C4-2B (cell line): Measurements from ENCODE around the gene PPP6C.
"Not testable (repeated sequence)": the region's sequence is repeated elsewhere in the genome, so short reads cannot be mapped to it uniquely, and the experiment has no call there.

Experiments used
- H3K27ac ChIP-seq: fragments of 450-650 bp; 2 replicates; pipeline ENCODE4 v1.5.1; 2017
- CTCF ChIP-seq: fragments of 450-650 bp; conservative IDR thresholded peaks from 2 replicates; pipeline ENCODE4 v1.5.1; 2017; ENCODE audit warnings: mild to moderate bottlenecking
- ZFX ChIP-seq: fragments of 450-650 bp; IDR thresholded peaks from 2 replicates; pipeline ENCODE4 v1.6.1; 2017

PPP6C gene

DNA sequence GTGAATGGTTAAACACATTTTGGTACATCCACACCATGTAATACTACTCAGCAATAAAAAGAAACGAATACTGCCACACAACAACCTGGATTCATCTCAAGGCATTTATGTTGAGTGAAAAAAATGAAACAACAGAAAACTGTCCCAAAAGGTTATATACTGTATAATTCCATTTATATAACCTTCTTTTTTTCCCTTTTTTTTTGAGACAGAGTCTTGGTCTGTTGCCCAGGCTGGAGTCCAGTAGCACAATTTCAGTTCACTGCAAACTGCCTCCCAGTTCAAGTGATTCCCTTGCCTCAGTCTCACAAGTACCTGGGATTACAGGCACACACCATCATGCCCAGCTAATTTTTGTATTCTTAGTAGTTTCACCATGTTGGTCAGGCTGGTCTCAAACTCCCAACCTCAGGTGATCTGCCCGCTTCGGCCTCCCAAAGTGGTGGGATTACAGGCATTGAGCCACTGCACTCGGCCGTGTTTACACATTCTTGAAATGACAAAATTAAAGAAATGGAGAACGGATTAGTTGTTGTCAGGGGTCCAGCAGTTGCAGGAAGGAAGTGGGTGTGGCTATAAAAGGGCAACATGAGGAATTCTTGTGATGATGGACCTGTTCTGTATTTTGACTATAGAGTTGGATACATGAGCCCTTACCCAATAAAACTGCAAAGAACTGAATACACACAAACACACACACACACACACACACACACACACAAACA lies 17.4 kb downstream of the PPP6C start:
- H3K27ac ChIP-seq: no peak overlapping the region

DNA sequence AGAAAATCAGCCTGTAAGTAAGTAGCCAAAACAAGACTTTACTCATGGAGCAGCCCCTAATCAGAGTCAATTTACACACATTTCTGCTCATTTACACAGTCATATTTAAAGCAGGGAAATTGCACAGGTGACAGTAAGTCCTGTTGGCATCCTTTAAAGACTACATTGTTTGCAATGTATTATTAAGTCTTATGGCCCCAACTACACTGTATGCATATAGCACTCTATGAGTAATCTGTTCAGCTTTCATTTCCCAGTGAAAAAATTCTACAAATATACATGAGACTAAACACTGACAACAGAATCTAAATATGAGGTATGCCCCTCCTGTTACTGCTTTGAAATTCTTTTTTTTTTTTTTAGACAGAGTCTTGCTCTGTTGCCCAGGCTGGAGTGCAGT lies 19.7 kb downstream of the PPP6C start:
- H3K27ac ChIP-seq: no peak overlapping the region

More for the DNA sequence above, 17.4 kb downstream of the PPP6C start:
- TF ChIP-seq ZFX (no peak), CTCF (no peak)

GRCh38 chr9:125166762-125167161 lies 22.8 kb downstream of the PPP6C start:
- TF ChIP-seq ZFX (no peak), CTCF (no peak)
- no peak overlapping the region for H3K27ac ChIP-seq

More for the DNA sequence above, 19.7 kb downstream of the PPP6C start:
- TF ChIP-seq ZFX (no peak), CTCF (no peak)

GRCh38 chr9:125162891-125163290 lies 26.7 kb downstream of the PPP6C start:
- not testable (repeated sequence) for H3K27ac ChIP-seq

DNA sequence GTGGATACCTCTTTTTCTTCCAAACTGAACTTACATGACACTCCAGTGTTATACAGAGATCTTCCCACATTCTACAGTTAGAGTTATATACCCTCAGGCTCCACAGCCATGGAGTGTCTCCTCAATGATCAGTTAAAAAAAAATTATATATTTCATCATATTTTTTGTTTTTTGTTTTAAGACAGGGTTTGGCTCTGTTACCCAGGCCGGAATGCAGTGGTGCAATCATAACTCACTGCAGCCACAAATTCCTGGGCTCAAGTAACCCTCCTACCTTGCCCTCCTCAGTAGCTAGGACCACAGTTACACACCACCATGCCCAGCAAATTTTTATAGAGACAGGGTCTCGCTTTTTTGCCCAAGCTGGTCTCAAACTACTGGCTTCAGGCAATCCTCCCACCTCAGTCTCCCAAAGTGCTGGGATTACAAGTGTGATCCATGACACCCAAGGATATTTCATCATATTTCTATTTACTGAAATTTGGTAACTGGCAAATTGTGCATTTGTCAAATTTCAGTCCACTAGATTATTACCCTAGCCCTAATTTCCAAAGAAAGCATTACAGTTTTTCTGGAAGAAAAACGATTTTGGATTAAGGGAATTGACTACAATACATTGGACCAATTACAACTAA lies 28.2 kb downstream of the PPP6C start:
- no peak overlapping the region for H3K27ac ChIP-seq

DNA sequence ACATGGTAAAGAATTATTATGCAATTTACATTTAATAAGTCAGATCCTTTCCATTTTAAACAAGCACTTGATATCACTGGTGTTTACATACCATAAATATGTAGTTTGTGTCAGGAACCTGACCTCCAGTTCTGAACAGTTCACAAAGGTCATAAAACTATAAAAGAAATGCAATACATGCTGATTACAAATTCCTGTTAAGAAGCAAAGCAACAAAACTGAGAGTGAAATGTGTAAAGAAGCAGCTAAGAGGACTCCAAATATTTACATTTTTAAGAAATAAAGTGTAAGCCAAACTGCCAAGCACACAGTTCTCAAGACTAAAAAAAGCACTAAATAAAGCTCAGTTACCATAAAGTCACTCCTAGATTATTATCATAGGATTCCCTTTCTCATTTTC lies 28.9 kb downstream of the PPP6C start:
- no peak overlapping the region for H3K27ac ChIP-seq
- TF ChIP-seq ZFX: no peak
- no peak for TF ChIP-seq CTCF

More for the DNA sequence above, 28.2 kb downstream of the PPP6C start:
- no peak for TF ChIP-seq ZFX
- no peak for TF ChIP-seq CTCF

DNA sequence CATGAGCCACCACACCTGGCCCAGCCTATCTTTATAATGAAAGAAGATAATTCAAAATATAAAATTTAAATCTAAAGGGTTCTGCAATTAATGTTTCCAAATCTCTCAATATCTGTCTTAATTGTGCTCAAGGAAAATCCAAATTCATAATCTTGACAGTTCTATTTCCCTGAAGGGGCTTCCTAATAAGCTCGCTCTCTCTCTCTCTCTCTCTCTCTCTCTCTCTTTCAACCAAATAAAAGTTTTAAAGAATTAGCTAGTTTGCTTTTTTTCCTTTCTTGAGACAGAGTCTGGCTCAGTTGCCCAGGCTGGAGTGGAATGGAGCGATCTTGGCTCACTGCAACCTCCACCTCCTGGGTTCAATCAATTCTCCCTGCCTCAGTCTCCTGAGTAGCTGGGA lies 33.1 kb downstream of the PPP6C start:
- TF ChIP-seq ZFX: no peak
- no peak for TF ChIP-seq CTCF
- H3K27ac ChIP-seq: no peak overlapping the region
